Keratinocyte (primary cell): ENCODE results near the gene CPHXL2.

Experiments
- CTCF ChIP-seq, 3 experiments: IDR thresholded peaks in 1 of 3; conservative IDR thresholded peaks in 1 of 3; optimal IDR thresholded peaks in 1 of 3; 2 replicates in 2 of 3; 3 replicates in 1 of 3; pipeline versions ENCODE3 to v1.5.1; 2011; ENCODE audit warnings: low read length in 3 of 3, mild to moderate bottlenecking in 3 of 3, moderate library complexity in 2 of 3, control low read depth in 1 of 3, inconsistent platforms in 1 of 3; ENCODE audit not compliant: insufficient read depth in 2 of 3; ENCODE audit errors: extremely low read depth in 1 of 3
- EZH2 ChIP-seq: IDR thresholded peaks from one replicate; pipeline ENCODE4 v1.6.1; 2012; ENCODE audit warnings: inconsistent platforms, mild to moderate bottlenecking, low read length, moderate library complexity

- TF ChIP-seq CTCF (optimal IDR thresholded peaks at IDR 0.05 in 1 of 3, IDR thresholded peaks at IDR 0.05 in 1 of 3, conservative IDR thresholded peaks at IDR 0.05 in 1 of 3; ENCODE audit: extremely low read depth in 1 of 3, insufficient read depth in 2 of 3, low read length in 3 of 3) (peak; percentile 41 to 46 (median 45)), EZH2 (no peak)
Observed at GRCh38 chr16:75621170-75621477, 55.7 kb downstream of the CPHXL2 start.
